HG03460 (cell line): ENCODE results near the gene ELF5.

Source experiments
- ATAC-seq: cut with Tn5 transposase; IDR thresholded peaks from one replicate; pipeline ENCODE4 v1.9.1; 2021; ENCODE audit not compliant: unreplicated experiment

ELF5 gene

DNA sequence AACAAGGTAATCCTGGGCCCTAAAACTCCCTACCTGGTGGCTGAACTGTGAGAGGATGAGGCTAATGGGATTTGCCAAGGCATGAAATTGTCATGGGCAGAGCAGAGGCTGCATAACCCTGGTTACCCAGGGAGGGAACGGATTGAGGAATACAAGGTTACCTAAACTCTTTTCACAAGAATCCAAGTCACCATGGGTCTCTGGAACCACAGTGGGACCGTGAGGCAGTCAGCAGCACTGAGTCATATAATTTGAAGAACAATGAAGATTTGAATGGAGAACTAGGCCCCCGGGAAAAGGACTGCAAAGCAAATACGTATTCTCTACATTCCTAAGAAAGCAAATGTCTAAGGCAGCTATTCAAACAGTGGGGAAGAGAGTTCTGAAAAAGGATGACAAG lies 55.1 kb downstream of the ELF5 start:
- ATAC-seq, result no peak

DNA sequence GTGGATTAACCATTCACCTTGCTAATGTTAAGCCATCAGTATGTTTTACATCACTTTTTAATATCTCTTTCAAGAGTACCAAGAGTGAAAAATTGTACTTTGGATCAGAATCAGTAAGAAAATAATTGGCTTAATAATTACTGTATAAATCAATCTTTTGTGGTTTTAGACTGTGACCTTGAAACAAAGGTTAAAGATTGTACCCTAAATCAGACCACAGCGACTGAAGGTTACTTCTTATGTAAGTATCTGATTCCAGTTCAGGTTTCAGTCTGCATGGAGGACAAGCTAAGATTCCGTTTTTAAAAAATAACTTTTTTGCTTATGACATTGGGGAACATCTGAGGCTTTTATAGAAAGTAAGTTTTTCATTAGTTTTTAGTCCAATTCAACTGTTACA lies 56.0 kb downstream of the ELF5 start:
- ATAC-seq, result no peak

DNA sequence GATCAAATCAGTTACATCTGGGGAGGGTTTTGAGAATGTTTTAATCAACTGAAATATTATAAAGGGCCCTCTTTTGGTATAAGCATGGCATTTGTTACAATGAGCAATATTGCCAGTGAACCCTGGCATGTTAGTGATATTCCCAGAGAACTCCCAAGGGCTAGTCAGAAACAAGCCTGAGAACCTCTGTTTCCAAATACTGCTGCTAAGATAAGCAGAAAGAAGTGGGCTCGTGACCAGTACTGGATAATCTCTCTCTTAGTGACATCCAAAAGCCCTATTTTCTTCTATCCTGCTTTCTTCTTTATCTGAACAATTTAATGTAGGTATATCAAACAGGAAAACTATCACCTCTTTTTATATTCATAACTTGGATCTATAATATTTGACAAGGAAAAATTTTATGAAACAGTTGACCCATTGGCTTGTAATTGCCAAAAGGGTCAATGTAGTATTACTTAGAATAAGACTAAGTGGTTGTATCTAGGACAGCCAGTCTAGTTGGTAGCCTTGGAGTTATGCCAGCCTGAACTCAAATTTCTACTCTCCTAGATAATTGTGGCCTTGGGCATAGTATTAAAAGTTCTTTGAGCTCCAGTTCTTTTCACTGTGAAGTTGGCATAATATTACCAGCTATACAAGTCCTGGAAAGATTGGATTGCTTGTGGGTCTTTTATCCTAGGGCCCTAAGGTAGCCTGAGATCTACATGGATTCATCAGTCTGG lies 59.1 kb downstream of the ELF5 start:
- ATAC-seq, result no peak

DNA sequence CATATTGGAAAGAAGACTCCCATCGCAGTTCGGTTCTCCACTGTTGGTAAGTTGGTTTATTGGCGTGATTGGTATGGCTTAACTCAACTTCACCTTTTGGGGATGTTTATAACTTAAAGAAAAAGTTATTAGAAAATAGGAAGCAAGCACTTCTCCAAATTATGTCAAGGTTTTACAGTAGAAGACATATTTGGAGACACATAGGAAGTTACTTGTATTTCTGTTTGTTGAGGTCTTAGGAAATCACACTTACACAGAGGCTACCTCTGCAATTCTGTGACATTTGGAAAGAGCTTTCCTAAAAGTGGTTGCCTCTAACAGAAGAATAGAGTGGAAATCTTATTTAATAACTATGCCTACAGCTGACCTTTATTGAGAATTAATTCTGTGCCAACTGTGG lies 62.5 kb downstream of the ELF5 start:
- no peak for ATAC-seq

DNA sequence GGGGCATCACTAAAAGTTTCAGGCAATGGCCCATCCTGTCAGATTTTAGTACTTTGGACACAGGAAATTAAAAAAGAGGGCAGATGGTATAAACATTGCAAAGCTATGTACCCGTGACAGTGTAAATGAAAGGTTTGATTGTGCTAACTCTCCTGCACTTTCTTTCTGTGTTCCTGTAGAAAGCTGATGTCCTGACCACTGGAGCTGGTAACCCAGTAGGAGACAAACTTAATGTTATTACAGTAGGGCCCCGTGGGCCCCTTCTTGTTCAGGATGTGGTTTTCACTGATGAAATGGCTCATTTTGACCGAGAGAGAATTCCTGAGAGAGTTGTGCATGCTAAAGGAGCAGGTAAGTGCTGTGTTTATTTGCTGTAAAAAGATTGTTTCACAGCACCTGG lies 64.6 kb downstream of the ELF5 start:
- ATAC-seq, result peak; percentile 77

DNA sequence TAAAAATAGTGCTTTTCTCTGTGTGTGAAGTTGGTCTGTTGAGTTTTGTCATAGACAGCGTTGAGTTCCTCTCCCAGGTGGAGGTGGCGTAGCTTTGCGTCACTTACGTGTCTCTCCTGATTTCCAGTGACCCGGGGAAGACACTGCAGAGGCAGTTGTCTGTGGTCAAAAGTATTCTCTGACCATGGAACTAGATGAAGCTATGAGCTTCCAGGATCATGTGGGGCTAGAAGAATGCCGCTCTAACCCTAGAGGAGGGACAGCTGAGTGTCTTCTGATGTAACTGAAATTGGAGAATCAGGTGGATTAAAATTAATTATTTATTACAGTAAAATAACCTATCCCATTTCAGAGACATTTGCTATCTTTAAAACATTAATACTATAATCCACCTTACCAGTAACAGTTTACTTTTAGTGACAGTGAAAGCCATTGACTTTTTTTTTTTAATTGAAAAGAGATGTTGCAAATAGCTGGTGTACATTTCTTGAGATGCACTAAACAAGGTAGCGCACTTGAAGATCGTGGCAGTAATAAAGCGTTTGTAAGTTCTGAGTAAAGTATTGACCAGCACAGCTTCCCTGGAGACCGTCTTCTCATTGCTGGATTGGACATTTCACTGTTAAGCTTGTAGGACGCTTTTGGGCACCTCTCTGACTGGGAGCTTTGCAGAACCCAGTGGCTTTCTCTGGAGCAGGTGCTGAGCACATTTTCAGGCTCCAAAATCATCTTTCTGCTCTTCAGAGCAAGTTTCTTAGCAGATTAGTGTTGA lies 65.2 kb downstream of the ELF5 start:
- ATAC-seq, result no peak

DNA sequence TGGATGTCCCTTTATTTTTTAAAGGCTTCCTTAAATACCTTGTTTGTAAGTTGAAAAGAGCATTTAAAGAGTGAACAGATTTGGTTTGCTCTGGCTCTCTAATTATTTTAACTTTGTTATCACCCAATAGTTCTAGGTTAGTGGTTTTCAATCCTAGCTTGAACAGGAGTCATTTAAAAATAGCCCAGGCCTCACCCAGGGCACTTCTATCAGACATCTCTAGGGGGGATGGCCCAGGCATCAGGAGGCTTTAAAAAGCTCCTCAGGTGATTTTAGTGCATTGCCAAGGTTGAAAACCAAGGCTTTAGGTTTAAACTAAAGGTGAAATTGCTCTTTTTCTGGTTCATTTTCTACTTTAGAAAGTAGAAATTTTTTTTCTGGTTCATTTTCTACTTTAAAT lies 66.5 kb downstream of the ELF5 start:
- ATAC-seq, result no peak

DNA sequence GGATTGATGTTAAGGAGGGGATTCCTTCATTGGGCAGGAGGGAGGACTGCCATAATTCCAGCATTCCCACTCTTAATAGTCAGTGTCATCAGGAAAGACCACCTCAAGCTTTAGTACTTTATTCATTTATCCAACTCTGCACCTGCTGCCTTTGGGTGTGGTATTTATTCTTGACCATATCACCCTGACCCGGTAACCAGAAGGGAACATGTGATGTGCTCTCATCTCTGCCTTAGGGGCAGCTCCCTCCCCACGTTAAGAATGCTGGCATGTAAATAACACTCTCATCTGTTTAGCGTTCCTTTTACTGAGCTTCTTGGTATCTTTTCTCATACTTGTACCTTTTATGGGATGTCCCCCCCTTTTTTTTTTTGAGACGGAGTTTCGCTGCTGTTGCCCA lies 67.2 kb downstream of the ELF5 start:
- ATAC-seq, result no peak

DNA sequence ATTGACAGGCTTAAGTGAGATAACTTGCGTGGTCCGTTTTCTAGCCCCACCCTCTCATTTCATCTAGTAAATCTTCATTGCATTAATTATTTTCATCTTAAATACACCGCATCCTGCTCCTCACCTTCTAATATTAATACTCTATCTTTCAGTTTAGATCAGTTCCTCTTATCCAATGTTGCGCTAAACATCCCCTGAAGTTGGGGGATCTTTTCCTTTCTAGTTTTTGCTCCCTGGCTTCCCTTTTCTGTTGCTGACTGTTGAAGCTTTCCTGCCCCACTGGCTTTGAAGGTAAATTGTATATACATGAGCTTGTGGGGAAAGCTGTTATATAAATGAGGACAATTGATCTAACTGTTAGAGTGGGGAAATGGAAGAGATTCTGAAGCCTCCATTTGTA lies 67.6 kb downstream of the ELF5 start:
- ATAC-seq, result no peak

DNA sequence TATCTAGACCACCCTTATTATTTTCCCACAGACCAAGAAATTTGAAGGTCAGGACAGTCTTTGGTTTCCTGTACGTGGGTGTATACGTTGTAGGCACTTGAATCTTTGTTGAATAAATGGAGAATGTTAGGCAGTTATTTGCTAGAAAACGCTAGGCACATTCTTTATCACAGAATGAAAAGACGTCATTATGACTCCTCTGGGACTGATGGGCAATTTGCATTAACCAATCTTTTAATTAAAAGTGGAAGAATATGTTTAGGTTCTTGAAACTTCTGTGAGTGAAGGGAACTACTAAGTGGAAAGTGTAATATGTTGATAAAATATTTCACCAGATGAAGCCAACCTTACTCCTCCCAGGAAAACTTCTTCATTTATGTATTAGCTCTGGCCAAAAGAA lies 69.2 kb downstream of the ELF5 start:
- ATAC-seq, result no peak

DNA sequence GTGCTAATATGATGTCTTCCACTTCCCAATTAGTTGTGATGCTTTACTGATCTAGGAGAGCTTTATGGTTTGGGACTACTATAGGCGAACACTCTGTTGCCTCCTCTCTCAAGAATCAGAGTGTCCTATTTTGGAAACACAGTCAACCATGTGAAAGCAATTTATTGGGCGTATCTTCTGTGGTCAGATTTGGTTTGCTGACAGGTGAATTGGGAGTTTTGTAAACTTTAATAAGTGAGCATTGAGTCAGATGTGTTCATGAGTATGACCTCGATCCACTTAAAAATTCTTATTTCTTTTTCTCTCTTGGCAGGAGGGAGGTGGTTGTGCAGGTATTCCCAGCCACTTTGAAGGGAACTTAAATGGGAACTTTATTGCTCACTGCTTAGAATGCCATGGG lies 70.5 kb downstream of the ELF5 start:
- no peak for ATAC-seq

DNA sequence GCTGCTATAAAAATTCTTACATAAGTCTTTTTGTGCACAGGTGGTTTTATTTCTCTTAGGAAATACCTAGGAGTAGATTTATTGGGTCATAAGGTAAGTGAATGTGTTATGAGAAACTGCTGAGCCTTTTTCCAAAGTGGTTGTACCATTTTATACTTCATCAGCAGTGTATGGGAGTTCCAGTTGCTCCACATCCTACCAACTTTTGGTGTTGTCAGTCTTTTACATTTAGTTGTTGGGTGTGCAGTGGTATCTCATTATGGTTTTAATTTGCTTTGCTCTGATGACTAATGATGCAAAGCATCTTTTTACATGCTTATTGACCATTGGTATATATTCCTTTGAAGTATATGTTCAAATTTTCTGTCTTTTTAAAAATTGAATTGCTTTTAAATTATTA lies 71.8 kb downstream of the ELF5 start:
- no peak for ATAC-seq

DNA sequence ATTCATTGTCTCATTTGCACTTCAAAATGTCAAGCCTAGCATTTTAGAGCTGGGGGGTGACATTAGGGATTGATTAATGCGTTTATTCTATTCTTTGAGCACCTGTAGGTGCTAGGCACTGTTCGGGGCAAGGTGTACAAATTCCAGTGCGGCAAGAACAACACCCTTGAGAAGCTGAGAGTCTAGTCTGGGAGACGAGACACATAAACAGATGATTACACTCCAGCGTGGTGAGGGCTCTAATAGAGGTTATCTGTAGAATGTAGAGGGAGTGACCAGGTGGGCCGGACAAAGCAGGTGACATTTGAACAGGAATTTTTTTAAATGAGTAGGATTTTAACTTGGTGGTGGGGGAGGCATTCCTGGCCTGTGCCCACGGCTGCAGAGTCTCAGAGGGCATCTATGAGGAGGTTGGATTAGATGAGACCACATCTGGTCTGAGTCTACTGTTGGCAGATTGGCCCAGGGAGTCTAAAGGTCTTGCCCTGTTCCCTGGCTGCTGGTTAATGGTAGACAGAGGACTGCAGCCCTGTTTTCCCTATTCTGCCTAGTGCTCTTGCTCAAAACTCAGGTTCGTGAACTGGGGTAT lies 73.9 kb downstream of the ELF5 start:
- no peak for ATAC-seq

DNA sequence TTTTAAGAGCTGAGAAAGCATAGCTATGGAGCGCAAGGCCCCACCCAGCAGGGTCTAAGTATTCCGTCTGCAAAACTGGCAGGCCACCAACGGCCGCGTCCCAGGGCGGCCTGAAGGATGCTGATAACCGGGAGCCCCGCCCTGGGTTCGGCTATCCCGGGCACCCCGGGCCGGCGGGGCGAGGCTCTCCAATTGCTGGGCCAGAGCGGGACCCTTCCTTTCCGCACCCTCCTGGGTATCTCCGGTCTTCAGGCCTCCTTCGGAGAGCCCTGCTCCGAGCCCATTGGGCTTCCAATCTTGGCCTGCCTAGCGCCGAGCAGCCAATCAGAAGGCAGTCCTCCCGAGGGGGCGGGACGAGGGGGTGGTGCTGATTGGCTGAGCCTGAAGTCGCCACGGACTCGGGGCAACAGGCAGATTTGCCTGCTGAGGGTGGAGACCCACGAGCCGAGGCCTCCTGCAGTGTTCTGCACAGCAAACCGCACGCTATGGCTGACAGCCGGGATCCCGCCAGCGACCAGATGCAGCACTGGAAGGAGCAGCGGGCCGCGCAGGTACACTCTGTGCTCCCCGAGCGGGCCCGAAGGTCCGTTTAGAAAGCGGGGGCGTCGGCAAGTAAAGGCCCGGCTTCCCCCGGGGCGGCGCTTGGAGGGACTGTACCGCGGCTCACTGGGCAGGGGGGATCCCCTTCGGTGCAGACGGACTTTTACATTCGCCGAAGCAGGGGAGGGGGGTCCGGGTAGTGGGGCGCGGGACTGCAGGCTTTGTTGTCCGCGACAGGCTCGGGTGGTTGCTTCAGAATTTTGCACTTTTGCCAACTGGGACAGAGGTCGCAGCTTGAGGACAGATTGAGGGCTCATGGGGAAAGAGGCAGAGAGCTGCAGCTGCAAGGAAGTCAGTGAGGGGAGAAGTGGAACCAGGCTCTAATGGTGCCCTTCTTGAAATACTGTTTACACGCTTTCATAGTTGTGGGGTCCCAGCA lies 74.8 kb downstream of the ELF5 start, which contains the start of gene CAT:
TSS of gene CAT (plus strand) at position 406 of the 979 bp plus-strand sequence. CDS start at position 486, 80 bp downstream.
- peak; percentile 94 for ATAC-seq

DNA sequence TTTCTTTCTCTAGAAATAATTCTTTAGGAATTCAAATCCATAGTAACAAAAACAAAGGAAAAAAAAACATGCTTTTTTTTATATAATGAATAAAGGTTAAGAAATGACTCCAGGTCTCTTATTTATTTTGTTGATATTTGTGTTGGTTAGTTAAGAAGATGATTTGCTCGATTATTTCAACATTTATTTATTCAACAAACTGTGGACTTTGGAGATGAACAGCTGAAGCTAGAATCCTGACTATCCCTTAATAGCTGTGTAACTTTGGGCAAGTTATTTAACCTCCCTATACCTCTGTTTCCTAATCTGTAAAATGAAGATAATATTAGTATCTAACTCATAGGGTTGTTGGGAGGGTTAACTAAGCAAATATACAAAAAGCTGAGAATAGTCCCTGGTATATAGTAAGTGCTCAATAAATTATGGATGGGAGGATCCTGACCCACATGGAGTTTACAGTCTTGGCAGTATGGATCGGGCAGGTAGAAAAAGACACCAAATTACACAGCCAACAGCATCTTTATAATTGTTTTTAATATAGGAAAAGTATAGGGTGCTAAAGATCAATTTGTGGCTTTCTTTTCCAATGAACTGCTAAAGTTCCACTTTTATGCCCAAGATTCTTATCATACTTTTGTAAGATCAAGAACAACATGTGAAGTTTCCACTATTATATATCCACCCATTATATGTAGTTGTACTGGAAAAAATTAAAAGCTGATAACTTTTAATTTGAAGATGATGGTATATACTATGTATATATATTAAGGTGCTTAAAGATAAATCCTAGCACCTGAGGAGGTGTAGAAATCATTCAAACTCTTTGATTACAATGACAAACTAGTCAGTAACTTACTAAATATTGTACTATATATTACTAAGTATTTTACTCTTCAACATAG lies 76.1 kb downstream of the ELF5 start:
- no peak for ATAC-seq

DNA sequence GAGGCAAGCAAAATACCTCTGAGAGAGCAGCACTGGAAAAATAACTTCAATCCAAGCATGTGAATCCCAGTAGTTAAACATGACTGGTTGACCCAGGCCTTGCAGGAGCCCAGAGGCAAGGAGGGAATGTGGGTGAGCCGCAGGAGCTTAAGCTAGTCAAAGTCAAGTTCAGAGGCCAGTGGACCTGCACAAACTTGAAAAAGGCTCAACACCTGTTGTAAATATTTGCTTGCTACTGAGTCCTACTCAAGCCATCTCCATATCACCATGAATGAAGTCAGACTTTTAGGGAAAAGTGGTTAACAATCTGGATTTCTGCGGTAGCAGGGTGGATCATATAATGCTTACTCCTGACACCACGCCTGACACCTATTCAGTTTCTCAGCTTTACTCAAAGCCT lies 79.7 kb downstream of the ELF5 start:
- ATAC-seq, result no peak

DNA sequence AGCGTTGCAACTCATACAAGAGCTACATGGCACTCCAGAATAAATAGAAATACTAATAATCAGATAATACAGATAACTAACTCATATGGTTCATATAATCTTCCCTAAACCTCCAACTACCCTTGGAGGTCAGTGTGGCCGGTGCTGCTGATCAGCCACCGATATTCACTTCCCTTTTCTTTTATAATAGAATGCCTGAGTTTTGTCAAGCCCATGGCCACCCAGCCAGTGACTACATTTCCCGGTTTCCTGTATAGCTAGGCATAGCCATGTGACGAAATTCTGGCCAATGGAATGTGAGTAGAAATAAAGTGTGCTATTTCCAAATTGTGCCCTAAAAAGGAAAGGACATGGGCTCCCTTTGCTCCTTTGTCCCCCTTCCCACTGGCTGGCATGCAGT lies 80.8 kb downstream of the ELF5 start:
- ATAC-seq, result no peak

DNA sequence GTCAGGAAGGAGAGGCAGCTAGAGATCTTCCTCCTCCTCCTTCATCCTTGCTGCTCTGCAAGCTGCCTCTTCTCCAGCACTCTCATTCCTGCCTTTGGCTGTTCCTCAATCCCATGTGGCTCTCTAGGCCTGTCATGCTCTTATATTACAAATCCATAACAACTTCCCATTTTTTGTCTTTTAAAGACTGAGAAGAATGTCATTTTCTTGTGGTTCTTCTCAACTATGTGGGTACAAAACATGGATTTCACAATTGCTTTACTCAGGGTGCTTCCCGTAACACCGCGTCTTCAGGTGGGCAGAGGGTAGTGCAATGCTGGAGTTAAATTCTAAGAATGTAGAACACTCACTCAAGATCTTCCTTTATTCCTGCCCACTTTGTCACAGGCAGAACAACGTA lies 81.6 kb downstream of the ELF5 start:
- ATAC-seq, result no peak
